GM19193 (cell line): ENCODE results near the gene CLTCL1.

Source experiments
- POLR2A ChIP-seq: IDR thresholded peaks from 4 replicates; pipeline ENCODE4 v1.6.1; 2011; ENCODE audit not compliant: insufficient read depth, insufficient read length; ENCODE audit errors: extremely low read depth

Gene CLTCL1

GRCh38 chr22:19169002-19169946, 122.2 kb downstream of the CLTCL1 start:
- TF ChIP-seq POLR2A = no peak

- no peak for TF ChIP-seq POLR2A
Measured at GRCh38 chr22:19168088-19168890, 123.2 kb downstream of the CLTCL1 start.

GRCh38 chr22:19167106-19167869, 124.2 kb downstream of the CLTCL1 start:
- no peak for TF ChIP-seq POLR2A

GRCh38 chr22:19166421-19166820, 125.1 kb downstream of the CLTCL1 start:
- no peak for TF ChIP-seq POLR2A

GRCh38 chr22:19164425-19164824, 127.1 kb downstream of the CLTCL1 start:
- TF ChIP-seq POLR2A = no peak

GRCh38 chr22:19152942-19153883, 138.3 kb downstream of the CLTCL1 start:
- no peak for TF ChIP-seq POLR2A

GRCh38 chr22:19151329-19152191, 140.0 kb downstream of the CLTCL1 start:
- TF ChIP-seq POLR2A = no peak

- no peak for TF ChIP-seq POLR2A
Measured at GRCh38 chr22:19150482-19151328, 140.8 kb downstream of the CLTCL1 start.

- no peak for TF ChIP-seq POLR2A
Measured at GRCh38 chr22:19149991-19150390, 141.5 kb downstream of the CLTCL1 start, which contains the start of gene GSC2. GSC2 (minus strand) TSS chr22:19150292; CDS start chr22:19150283, 9 bp downstream.

- no peak for TF ChIP-seq POLR2A
Measured at GRCh38 chr22:19149047-19149883, 142.3 kb downstream of the CLTCL1 start.

- no peak for TF ChIP-seq POLR2A
Measured at GRCh38 chr22:19148417-19149046, 143.0 kb downstream of the CLTCL1 start.
